IgD-negative memory B cell (primary cell): Measurements from ENCODE around the gene MOB4. TPM values are rescaled to one million over a fixed set of nuclear protein-coding genes. Genes with fewer than 3 reads are reported as not detected.

Experiments used
- H3K27ac Mint-ChIP-seq, 3 donors: one replicate each; pipeline ENCODE4 v1.8.0; 2020 to 2022; ENCODE audit warnings: mild to moderate bottlenecking in 3 of 3, mixed read lengths in 3 of 3, moderate library complexity in 1 of 3
- H3K27me3 Mint-ChIP-seq: one replicate; pipeline ENCODE4 v1.8.0; 2021; ENCODE audit warnings: mixed read lengths
- H3K36me3 Mint-ChIP-seq: one replicate; pipeline ENCODE4 v1.8.0; 2020; ENCODE audit warnings: mild to moderate bottlenecking, mixed read lengths
- H3K4me1 Mint-ChIP-seq, 3 donors: one replicate each; pipeline ENCODE4 v1.8.0; 2020 to 2022; ENCODE audit warnings: mixed read lengths in 3 of 3, mild to moderate bottlenecking in 1 of 3
- H3K4me3 Mint-ChIP-seq, 4 donors: one replicate each; pipeline ENCODE4 v1.8.0; 2020 to 2022; ENCODE audit warnings: mild to moderate bottlenecking in 4 of 4, mixed read lengths in 4 of 4, moderate library complexity in 3 of 4
- H3K9me3 Mint-ChIP-seq, 3 donors: one replicate each; pipeline ENCODE4 v1.8.0; 2020 to 2021; ENCODE audit warnings: mixed read lengths in 3 of 3, mild to moderate bottlenecking in 1 of 3
- polyA plus RNA-seq: library from polyadenylated mRNA; unstranded; fragments of 300-500 nt; fragmentation: Illumina TruSeq; gene quantifications from one replicate; pipeline ENCODE4 v1.2.3, GENCODE V29; 2021

The MOB4 gene
- polyA plus RNA-seq, 1 donor from 2014 or later = 28.0 TPM

GRCh38 chr2:197500503-197501131, 15.2 kb upstream of the MOB4 start:
- H3K27ac Mint-ChIP-seq = peak overlapping the region; percentile 92 to 98 (median 98)

GRCh38 chr2:197502201-197502600, 13.7 kb upstream of the MOB4 start:
- Mint-ChIP-seq H3K27ac (peak overlapping the region; percentile 81 to 98 (median 98)), H3K4me3 (peak overlapping the region; percentile 97 to 99 (median 98)), H3K4me1 (peaks cover 27 to 31% (median 31%) of the 10 kb centered on the region in 3 donors), H3K9me3 (no peaks in the 10 kb centered on the region), H3K36me3 (peaks cover 5% of the 10 kb centered on the region), H3K27me3 (no peaks in the 10 kb centered on the region)

More at GRCh38 chr2:197500503-197501131, 15.2 kb upstream of the MOB4 start:
- Mint-ChIP-seq H3K36me3 (peaks cover 5% of the 10 kb centered on the region), H3K9me3 (no peaks in the 10 kb centered on the region), H3K4me3 (peak overlapping the region; percentile 97 to 99 (median 98)), H3K4me1 (peaks cover 41 to 43% (median 42%) of the 10 kb centered on the region in 3 donors), H3K27me3 (no peaks in the 10 kb centered on the region)

- H3K27me3 Mint-ChIP-seq = no peaks in the 10 kb centered on the region
- peaks cover 5% of the 10 kb centered on the region for H3K36me3 Mint-ChIP-seq
- H3K4me1 Mint-ChIP-seq = peaks cover 22 to 27% (median 26%) of the 10 kb centered on the region in 3 donors
- H3K4me3 Mint-ChIP-seq = peak overlapping the region in 3 of 4 donors; percentile 98 to 99 (median 99)
- peak overlapping the region; percentile 81 to 98 (median 98) for H3K27ac Mint-ChIP-seq
- H3K9me3 Mint-ChIP-seq = no peaks in the 10 kb centered on the region
Observed at GRCh38 chr2:197502685-197503084, 13.2 kb upstream of the MOB4 start.

GRCh38 chr2:197504000-197504399, 11.9 kb upstream of the MOB4 start:
- H3K27me3 Mint-ChIP-seq = no peaks in the 10 kb centered on the region
- H3K27ac Mint-ChIP-seq = peak overlapping the region in 1 of 3 donors; percentile 35

GRCh38 chr2:197504512-197504911, 11.4 kb upstream of the MOB4 start:
- H3K4me1 Mint-ChIP-seq = peaks cover 16 to 24% (median 19%) of the 10 kb centered on the region in 3 donors
- H3K27me3 Mint-ChIP-seq = no peaks in the 10 kb centered on the region
- H3K9me3 Mint-ChIP-seq = no peaks in the 10 kb centered on the region
- H3K4me3 Mint-ChIP-seq = no peak overlapping the region
- H3K27ac Mint-ChIP-seq = peak overlapping the region in 2 of 3 donors; percentile 27 to 35
- peaks cover 5% of the 10 kb centered on the region for H3K36me3 Mint-ChIP-seq

More at GRCh38 chr2:197504000-197504399, 11.9 kb upstream of the MOB4 start:
- H3K36me3 Mint-ChIP-seq = peaks cover 5% of the 10 kb centered on the region
- H3K4me1 Mint-ChIP-seq = peaks cover 16 to 24% (median 19%) of the 10 kb centered on the region in 3 donors
- no peaks in the 10 kb centered on the region for H3K9me3 Mint-ChIP-seq
- H3K4me3 Mint-ChIP-seq = peak overlapping the region in 1 of 4 donors; percentile 17

- Mint-ChIP-seq H3K27me3 (no peaks in the 10 kb centered on the region), H3K9me3 (no peaks in the 10 kb centered on the region), H3K4me1 (peaks cover 8 to 16% (median 15%) of the 10 kb centered on the region in 3 donors), H3K36me3 (peaks cover 5% of the 10 kb centered on the region), H3K27ac (no peak overlapping the region), H3K4me3 (peak overlapping the region in 1 of 4 donors; percentile 29)
Observed at GRCh38 chr2:197506658-197507057, 9.2 kb upstream of the MOB4 start.

- Mint-ChIP-seq H3K4me3 (peak overlapping the region in 2 of 4 donors; percentile 60 to 96), H3K36me3 (no peaks in the 10 kb centered on the region), H3K4me1 (peaks cover 13 to 27% (median 21%) of the 10 kb centered on the region in 3 donors), H3K27ac (peak overlapping the region in 1 of 3 donors; percentile 34), H3K27me3 (no peaks in the 10 kb centered on the region), H3K9me3 (no peaks in the 10 kb centered on the region)
Observed at GRCh38 chr2:197513915-197514314, 2.0 kb upstream of the MOB4 start.

- H3K27me3 Mint-ChIP-seq = no peaks in the 10 kb centered on the region
- peaks cover 6% of the 10 kb centered on the region for H3K36me3 Mint-ChIP-seq
- H3K9me3 Mint-ChIP-seq = no peaks in the 10 kb centered on the region
- peaks cover 19 to 32% (median 25%) of the 10 kb centered on the region in 3 donors for H3K4me1 Mint-ChIP-seq
- peak overlapping the region; percentile 95 to 98 (median 96) for H3K4me3 Mint-ChIP-seq
- H3K27ac Mint-ChIP-seq = peak overlapping the region; percentile 95 to 99 (median 99)
Observed at GRCh38 chr2:197514754-197515153, 1.1 kb upstream of the MOB4 start.

GRCh38 chr2:197515315-197515738, 539 bp upstream of the MOB4 start:
- Mint-ChIP-seq H3K9me3 (no peaks in the 10 kb centered on the region), H3K4me3 (peak overlapping the region; percentile 95 to 98 (median 96)), H3K27me3 (no peaks in the 10 kb centered on the region), H3K36me3 (peaks cover 6% of the 10 kb centered on the region), H3K4me1 (peaks cover 19 to 32% (median 25%) of the 10 kb centered on the region in 3 donors), H3K27ac (peak overlapping the region; percentile 95 to 99 (median 99))

- Mint-ChIP-seq H3K4me1 (peaks cover 23 to 35% (median 28%) of the 10 kb centered on the region in 3 donors), H3K9me3 (peaks cover 0 to 5% (median 0%) of the 10 kb centered on the region in 3 donors), H3K4me3 (peak overlapping the region; percentile 95 to 98 (median 96)), H3K36me3 (peaks cover 11% of the 10 kb centered on the region), H3K27ac (peak overlapping the region; percentile 95 to 99 (median 99)), H3K27me3 (no peaks in the 10 kb centered on the region)
Observed at GRCh38 chr2:197516393-197516761, 511 bp downstream of the MOB4 start.

GRCh38 chr2:197517150-197517549, 1.3 kb downstream of the MOB4 start:
- H3K36me3 Mint-ChIP-seq = peaks cover 11% of the 10 kb centered on the region
- H3K27me3 Mint-ChIP-seq = no peaks in the 10 kb centered on the region
- peak overlapping the region; percentile 95 to 98 (median 96) for H3K4me3 Mint-ChIP-seq
- peak overlapping the region; percentile 95 to 99 (median 99) for H3K27ac Mint-ChIP-seq
- peaks cover 0 to 5% (median 0%) of the 10 kb centered on the region in 3 donors for H3K9me3 Mint-ChIP-seq
- peaks cover 23 to 35% (median 30%) of the 10 kb centered on the region in 3 donors for H3K4me1 Mint-ChIP-seq

GRCh38 chr2:197538412-197538811, 22.5 kb downstream of the MOB4 start:
- H3K4me3 Mint-ChIP-seq = no peak overlapping the region
- H3K27ac Mint-ChIP-seq = no peak overlapping the region
- peaks cover 5% of the 10 kb centered on the region for H3K36me3 Mint-ChIP-seq
- H3K9me3 Mint-ChIP-seq = no peaks in the 10 kb centered on the region
- H3K4me1 Mint-ChIP-seq = peaks cover 7 to 26% (median 13%) of the 10 kb centered on the region in 3 donors
- no peaks in the 10 kb centered on the region for H3K27me3 Mint-ChIP-seq

- H3K4me3 Mint-ChIP-seq = no peak overlapping the region
- peaks cover under 1% of the 10 kb centered on the region for H3K36me3 Mint-ChIP-seq
- peak overlapping the region in 1 of 3 donors; percentile 23 for H3K27ac Mint-ChIP-seq
- peaks cover 3 to 17% (median 5%) of the 10 kb centered on the region in 3 donors for H3K4me1 Mint-ChIP-seq
- no peaks in the 10 kb centered on the region for H3K9me3 Mint-ChIP-seq
- H3K27me3 Mint-ChIP-seq = no peaks in the 10 kb centered on the region
Observed at GRCh38 chr2:197539734-197540133, 23.9 kb downstream of the MOB4 start.

- Mint-ChIP-seq H3K4me1 (peaks cover 3 to 10% (median 4%) of the 10 kb centered on the region in 3 donors), H3K4me3 (no peak overlapping the region), H3K9me3 (no peaks in the 10 kb centered on the region), H3K36me3 (peaks cover 1% of the 10 kb centered on the region), H3K27me3 (no peaks in the 10 kb centered on the region), H3K27ac (no peak overlapping the region)
Observed at GRCh38 chr2:197543206-197543605, 27.3 kb downstream of the MOB4 start.

GRCh38 chr2:197547163-197547900, 31.5 kb downstream of the MOB4 start:
- Mint-ChIP-seq H3K27me3 (no peaks in the 10 kb centered on the region), H3K4me1 (peaks cover 0 to 2% (median 0%) of the 10 kb centered on the region in 3 donors), H3K27ac (peak overlapping the region in 1 of 3 donors; percentile 67), H3K4me3 (no peak overlapping the region), H3K9me3 (no peaks in the 10 kb centered on the region), H3K36me3 (peaks cover 4% of the 10 kb centered on the region)
